Testis (tissue), 3 donors: Measurements from ENCODE around the gene COL4A2. TPM values are rescaled to one million over a fixed set of nuclear protein-coding genes. Genes with fewer than 3 reads are reported as not detected.

Source experiments
- DNase-seq: peaks from one replicate; pipeline ENCODE4 v3.0.0-alpha.2; 2019
- H3K27ac ChIP-seq, 2 donors: fragments of 200-600 bp; sonication (generic); one replicate each; pipeline ENCODE4 v1.5.1; 2019
- H3K27me3 ChIP-seq: fragments of 200-600 bp; sonication (generic); one replicate; pipeline ENCODE4 v1.5.1; 2019
- H3K36me3 ChIP-seq: fragments of 200-600 bp; sonication (generic); one replicate; pipeline ENCODE4 v1.5.1; 2017; ENCODE audit warnings: low read depth; ENCODE audit errors: missing control alignments
- H3K4me1 ChIP-seq: fragments of 200-600 bp; sonication (generic); one replicate; pipeline ENCODE4 v1.5.1; 2019
- H3K4me3 ChIP-seq, 2 donors: fragments of 200-600 bp; sonication (generic); one replicate each; pipeline ENCODE4 v1.5.1; 2017 to 2019
- H3K9me3 ChIP-seq: fragments of 200-600 bp; sonication (generic); one replicate; pipeline ENCODE4 v1.5.1; 2017
- POLR2A ChIP-seq: fragments of 450-650 bp; IDR thresholded peaks from one replicate; pipeline ENCODE4 v1.6.1; 2017; ENCODE audit warnings: antibody characterized with exemption, mild to moderate bottlenecking, moderate library complexity
- WGBS, 2 donors: methylation state at CpG; one replicate each; pipeline ENCODE4 v1.1.5; 2018; 5-methylcytosine and 5-hydroxymethylcytosine counted together
- intact Hi-C: fragments of 100-400 bp; cut with DNase I; formaldehyde crosslinking; loops from one replicate; pipeline ENCODE4 v1.15.1; 2023; ENCODE audit warnings: low total_unique reads
- polyA plus RNA-seq: library from polyadenylated mRNA; stranded (reverse); fragments of 350-450 nt; fragmentation: Illumina TruSeq; extraction: RNeasy Lipid Tissue Mini Kit (QIAGEN cat#74804); gene quantifications from one replicate; pipeline ENCODE4 v1.2.3, GENCODE V29; 2014; ENCODE audit warnings: low read depth, low replicate concordance; ENCODE audit not compliant: insufficient read depth
- total RNA-seq, 2 donors: library from RNA; depleted of rRNA; stranded (reverse); fragments of >200 nt; gene quantifications; one replicate each; pipeline ENCODE4 v1.2.3, GENCODE V29; 2016
- TF ChIP-seq, protein P1 (sequence below), 3 experiments: fragments of 450-650 bp in 2 of 3; fragments of 200-600 bp in 1 of 3; sonication (generic) in 1 of 3; IDR thresholded peaks; one replicate each; pipeline ENCODE4 v1.5.1; 2016 to 2019; ENCODE audit warnings: antibody characterized with exemption in 3 of 3, mild to moderate bottlenecking in 2 of 3, moderate library complexity in 1 of 3

The COL4A2 gene
- total and polyA plus RNA-seq, 3 donors from 2014 or later, result 69.1 to 89.9 (median 81.0) TPM

DNA sequence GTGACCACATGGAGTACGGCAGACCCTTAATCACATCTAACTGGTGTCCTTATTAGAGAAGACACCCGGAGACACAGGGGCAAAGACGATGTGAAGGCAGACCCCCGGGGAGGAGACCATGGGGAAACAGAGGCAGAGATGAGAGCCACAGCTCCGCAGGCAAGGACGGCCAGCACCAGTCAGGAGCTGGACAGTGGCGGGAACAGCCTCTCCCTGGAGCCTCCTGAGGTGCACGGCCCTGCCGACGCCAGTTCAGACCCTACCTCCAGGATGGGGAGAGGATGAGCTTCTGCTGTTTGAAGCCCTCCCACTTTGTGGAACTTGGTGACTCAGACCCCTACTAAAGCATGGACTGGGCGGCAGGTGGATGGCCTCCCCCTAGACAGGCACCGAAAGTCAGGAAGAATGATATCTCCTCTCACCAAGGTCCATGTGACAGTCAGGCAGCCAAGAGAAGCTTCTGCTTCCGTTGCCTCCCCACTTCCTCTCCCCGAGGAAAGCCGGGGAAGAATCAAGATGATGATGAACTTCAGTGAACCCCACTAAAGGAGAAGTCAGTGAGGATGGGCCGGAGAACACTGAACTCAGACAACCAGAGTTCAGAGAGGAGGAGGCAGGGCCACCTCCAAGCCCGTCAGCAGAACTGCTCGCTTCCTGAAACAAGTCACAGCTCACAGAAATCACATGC, 229.1 kb downstream of the COL4A2 start:
- no peaks in the 10 kb centered on the region for H3K9me3 ChIP-seq
- H3K27ac ChIP-seq, result peak overlapping the region in 1 of 2 donors; percentile 63
- DNase-seq, result peak; percentile 54
- TF ChIP-seq, protein P1, sequence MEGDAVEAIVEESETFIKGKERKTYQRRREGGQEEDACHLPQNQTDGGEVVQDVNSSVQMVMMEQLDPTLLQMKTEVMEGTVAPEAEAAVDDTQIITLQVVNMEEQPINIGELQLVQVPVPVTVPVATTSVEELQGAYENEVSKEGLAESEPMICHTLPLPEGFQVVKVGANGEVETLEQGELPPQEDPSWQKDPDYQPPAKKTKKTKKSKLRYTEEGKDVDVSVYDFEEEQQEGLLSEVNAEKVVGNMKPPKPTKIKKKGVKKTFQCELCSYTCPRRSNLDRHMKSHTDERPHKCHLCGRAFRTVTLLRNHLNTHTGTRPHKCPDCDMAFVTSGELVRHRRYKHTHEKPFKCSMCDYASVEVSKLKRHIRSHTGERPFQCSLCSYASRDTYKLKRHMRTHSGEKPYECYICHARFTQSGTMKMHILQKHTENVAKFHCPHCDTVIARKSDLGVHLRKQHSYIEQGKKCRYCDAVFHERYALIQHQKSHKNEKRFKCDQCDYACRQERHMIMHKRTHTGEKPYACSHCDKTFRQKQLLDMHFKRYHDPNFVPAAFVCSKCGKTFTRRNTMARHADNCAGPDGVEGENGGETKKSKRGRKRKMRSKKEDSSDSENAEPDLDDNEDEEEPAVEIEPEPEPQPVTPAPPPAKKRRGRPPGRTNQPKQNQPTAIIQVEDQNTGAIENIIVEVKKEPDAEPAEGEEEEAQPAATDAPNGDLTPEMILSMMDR (IDR thresholded peaks at IDR 0.05), result no peak
- H3K27me3 ChIP-seq, result no peaks in the 10 kb centered on the region
- WGBS, 2 donors, result 57 to 81% methylated on average over 16 to 18 of the region's 18 CpGs
- H3K36me3 ChIP-seq, result no peaks in the 10 kb centered on the region
- H3K4me3 ChIP-seq, result no peak overlapping the region
- H3K4me1 ChIP-seq, result peaks cover 17% of the 10 kb centered on the region
- intact Hi-C loops, result no loop called here

DNA sequence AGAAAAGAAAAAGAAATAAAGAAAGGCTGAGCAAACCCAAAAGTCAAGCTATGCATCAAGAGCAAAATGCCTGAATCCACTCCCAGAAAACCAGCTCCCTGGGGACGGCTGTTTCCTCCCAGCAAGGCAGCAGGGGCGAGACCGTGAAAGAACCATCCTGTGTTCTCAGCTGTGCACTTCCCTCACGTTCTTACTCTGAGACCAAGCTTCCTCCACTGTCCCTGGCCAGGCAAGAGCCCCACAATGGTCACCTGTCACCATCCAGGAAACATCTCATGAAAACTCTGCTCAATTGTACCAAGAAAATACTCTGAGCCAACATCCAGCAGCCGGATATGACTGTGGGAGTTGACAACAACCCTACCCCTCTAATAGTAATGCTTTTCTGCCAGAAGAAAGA, 231.5 kb downstream of the COL4A2 start:
- Histone ChIP-seq H3K36me3 (no peaks in the 10 kb centered on the region), H3K9me3 (no peaks in the 10 kb centered on the region), H3K27me3 (no peaks in the 10 kb centered on the region), H3K4me3 (no peak overlapping the region), H3K27ac (no peak overlapping the region), H3K4me1 (peaks cover 30% of the 10 kb centered on the region)
- DNase-seq, result peak; percentile 75
- TF ChIP-seq, protein P1 (IDR thresholded peaks at IDR 0.05), result no peak
- no peak for TF ChIP-seq POLR2A
- WGBS, 2 donors, result 22 to 39% methylated on average over 5 of the region's 5 CpGs
- intact Hi-C loops, result no loop called here

DNA sequence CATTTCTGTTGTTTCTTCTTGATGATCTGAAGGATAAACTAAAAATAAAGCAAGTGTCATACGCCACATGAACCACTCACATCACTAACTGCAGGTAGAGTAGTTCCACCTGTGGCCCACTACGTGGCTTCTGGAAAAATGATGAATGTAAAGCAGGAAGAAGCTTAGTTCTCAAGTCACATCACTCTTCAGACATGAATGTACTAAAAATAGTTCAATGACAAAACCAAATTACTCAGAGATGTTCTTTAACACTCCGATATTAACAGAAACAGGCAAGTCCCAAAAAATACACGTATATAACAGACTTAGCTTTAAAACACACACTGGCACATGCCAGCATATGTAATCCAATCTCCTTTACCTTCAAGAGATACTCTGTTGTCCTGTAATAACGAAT, 232.8 kb downstream of the COL4A2 start:
- H3K4me1 ChIP-seq, result peaks cover 30% of the 10 kb centered on the region

DNA sequence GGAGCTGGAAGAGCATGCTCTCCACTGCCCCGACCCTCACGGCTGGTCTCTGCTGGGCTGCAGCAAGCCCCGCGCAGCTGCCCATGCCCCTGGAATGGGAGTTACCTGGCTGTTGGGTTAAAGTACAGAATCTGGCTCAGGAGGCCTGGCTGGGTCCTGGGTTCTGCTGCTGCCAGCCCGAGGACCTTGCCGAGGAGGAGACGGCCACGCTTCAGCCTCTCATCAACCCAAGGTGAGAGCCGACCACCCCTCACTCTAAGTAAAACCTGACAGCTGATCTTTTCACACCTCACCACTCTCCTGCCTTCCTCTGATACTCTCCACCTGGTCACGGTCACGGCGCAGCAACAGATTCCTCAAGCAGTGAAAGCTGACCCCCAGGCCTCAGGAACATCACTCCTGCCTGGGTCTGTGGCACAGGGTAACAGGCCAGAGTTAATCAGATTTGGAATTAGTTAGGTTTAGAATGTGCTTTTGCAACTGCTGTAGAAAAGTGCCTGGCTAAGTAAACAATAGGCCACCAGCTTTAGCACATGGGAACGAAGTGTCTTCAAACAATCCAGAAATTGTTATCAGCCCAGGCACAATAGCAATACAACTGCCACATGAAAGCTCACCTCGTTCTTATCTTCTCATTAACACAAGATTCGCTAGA, 233.9 kb downstream of the COL4A2 start:
- H3K27ac ChIP-seq, result peak overlapping the region; percentile 13 to 77
- WGBS, 2 donors, result 61 to 70% methylated on average over 14 to 15 of the region's 15 CpGs
- peaks cover 30% of the 10 kb centered on the region for H3K4me1 ChIP-seq
- no peak overlapping the region for H3K4me3 ChIP-seq
- no peaks in the 10 kb centered on the region for H3K36me3 ChIP-seq
- intact Hi-C loops, result no loop called here
- DNase-seq, result no peak
- H3K27me3 ChIP-seq, result no peaks in the 10 kb centered on the region
- TF ChIP-seq POLR2A, result no peak
- H3K9me3 ChIP-seq, result no peaks in the 10 kb centered on the region

More for the DNA sequence above, 232.8 kb downstream of the COL4A2 start:
- no peaks in the 10 kb centered on the region for H3K27me3 ChIP-seq
- peak overlapping the region in 1 of 2 donors; percentile 3 for H3K27ac ChIP-seq
- H3K9me3 ChIP-seq, result no peaks in the 10 kb centered on the region
- no peaks in the 10 kb centered on the region for H3K36me3 ChIP-seq
- 69 to 79% methylated on average over 5 of the region's 5 CpGs for WGBS, 2 donors
- no peak for TF ChIP-seq POLR2A
- TF ChIP-seq, protein P1 (IDR thresholded peaks at IDR 0.05), result no peak
- intact Hi-C loops, result no loop called here
- DNase-seq, result no peak
- H3K4me3 ChIP-seq, result no peak overlapping the region

DNA sequence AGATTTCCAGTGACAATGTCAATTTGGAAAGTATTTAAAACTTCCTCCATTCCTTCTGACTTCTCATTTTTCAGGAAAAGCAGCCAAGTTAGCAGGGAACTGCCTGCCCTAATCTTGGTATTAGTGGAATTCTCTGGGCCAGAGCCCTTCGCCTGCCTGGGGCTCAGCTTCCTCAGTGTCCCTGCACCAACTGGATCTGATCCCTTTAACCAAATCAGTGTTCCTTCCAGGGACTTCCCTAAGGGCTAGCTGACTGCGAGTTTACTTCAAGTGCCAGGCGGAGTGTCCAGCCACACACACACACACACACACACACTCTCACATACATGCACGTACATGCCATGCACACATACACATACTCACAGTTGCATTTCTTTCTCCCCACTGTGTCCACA, 234.4 kb downstream of the COL4A2 start:
- DNase-seq, result no peak
- H3K4me1 ChIP-seq, result peaks cover 33% of the 10 kb centered on the region
- intact Hi-C loops, result no loop called here

More for the DNA sequence above, 234.4 kb downstream of the COL4A2 start:
- Histone ChIP-seq H3K27ac (peak overlapping the region; percentile 13 to 77), H3K36me3 (no peaks in the 10 kb centered on the region), H3K4me3 (no peak overlapping the region), H3K9me3 (no peaks in the 10 kb centered on the region), H3K27me3 (no peaks in the 10 kb centered on the region)
- TF ChIP-seq, protein P1 (IDR thresholded peaks at IDR 0.05), result no peak
- TF ChIP-seq POLR2A, result no peak
- WGBS, 2 donors, result 37 to 47% methylated on average over 4 of the region's 4 CpGs
